Mesendoderm (in vitro differentiated cells): Measurements from ENCODE around the gene NDP.
A peak's percentile ranks its signal among the peaks of the same experiment; 100 is the strongest.
"Not testable (repeated sequence)": the region's sequence is repeated elsewhere in the genome, so short reads cannot be mapped to it uniquely, and the experiment has no call there.

ENCODE experiments used
- DNase-seq: peaks from one replicate; pipeline ENCODE4 v3.0.0; 2013
- H2AK5ac ChIP-seq: 2 replicates; pipeline ENCODE4 v1.6.1; 2013; ENCODE audit warnings: low read length, inconsistent platforms
- H2BK120ac ChIP-seq: 2 replicates; pipeline ENCODE4 v1.6.1; 2013; ENCODE audit warnings: low read depth, mild to moderate bottlenecking, low read length, moderate library complexity, mixed read lengths
- H2BK15ac ChIP-seq: replicated peaks from 2 replicates; pipeline ENCODE4 v1.6.1; 2013; ENCODE audit warnings: low read depth, mild to moderate bottlenecking, moderate library complexity
- H2BK5ac ChIP-seq: 2 replicates; pipeline ENCODE4 v1.6.1; 2013; ENCODE audit warnings: low read length, inconsistent platforms
- H3K18ac ChIP-seq: 2 replicates; pipeline ENCODE4 v1.6.1; 2013; ENCODE audit warnings: mild to moderate bottlenecking, low read length, mixed read lengths
- H3K23ac ChIP-seq: one replicate; pipeline ENCODE4 v1.6.1; 2013; ENCODE audit warnings: low read length
- H3K27ac ChIP-seq: 2 replicates; pipeline ENCODE4 v1.5.1; 2013; ENCODE audit warnings: low read depth, mild to moderate bottlenecking, inconsistent platforms, low read length, moderate library complexity
- H3K27me3 ChIP-seq: 2 replicates; pipeline ENCODE4 v1.6.1; 2013; ENCODE audit warnings: low read length, control low read depth, mild to moderate bottlenecking, inconsistent platforms; ENCODE audit not compliant: insufficient read depth, poor library complexity
- H3K36me3 ChIP-seq: 2 replicates; pipeline ENCODE4 v1.6.1; 2013; ENCODE audit warnings: low read length, inconsistent platforms; ENCODE audit not compliant: control insufficient read depth, insufficient read depth
- H3K4ac ChIP-seq: one replicate; pipeline ENCODE4 v1.6.1; 2013; ENCODE audit warnings: low read depth, mild to moderate bottlenecking, low read length, moderate library complexity
- H3K4me1 ChIP-seq: 2 replicates; pipeline ENCODE4 v1.6.1; 2013; ENCODE audit warnings: low read depth, low read length, inconsistent platforms; ENCODE audit not compliant: control insufficient read depth
- H3K4me2 ChIP-seq: 2 replicates; pipeline ENCODE4 v1.6.1; 2013; ENCODE audit warnings: low read length
- H3K4me3 ChIP-seq: 2 replicates; pipeline ENCODE4 v1.5.1; 2013; ENCODE audit warnings: mild to moderate bottlenecking, low read length
- H3K56ac ChIP-seq: one replicate; pipeline ENCODE4 v1.6.1; 2013; ENCODE audit warnings: low read length
- H3K79me1 ChIP-seq: 2 replicates; pipeline ENCODE4 v1.6.1; 2013; ENCODE audit warnings: low read length, inconsistent platforms
- H3K79me2 ChIP-seq: 2 replicates; pipeline ENCODE4 v1.6.1; 2013; ENCODE audit warnings: mild to moderate bottlenecking, low read length; ENCODE audit not compliant: control insufficient read depth, insufficient read depth
- H3K9ac ChIP-seq: 2 replicates; pipeline ENCODE4 v1.6.1; 2013; ENCODE audit warnings: low read length, inconsistent platforms
- H4K5ac ChIP-seq: one replicate; pipeline ENCODE4 v1.6.1; 2013; ENCODE audit warnings: low read length
- H4K8ac ChIP-seq: one replicate; pipeline ENCODE4 v1.6.1; 2013; ENCODE audit warnings: low read depth, mild to moderate bottlenecking, control low read depth, low read length, moderate library complexity
- WGBS: extraction: QIAGEN DNeasy Blood & Tissue Kit; methylation state at CpG from one replicate; pipeline ENCODE4 v1.1.7; 2013; ENCODE audit warnings: low lambda C conversion rate, missing lambda C conversion rate; ENCODE audit not compliant: insufficient coverage; ENCODE audit errors: extremely low coverage; 5-methylcytosine and 5-hydroxymethylcytosine counted together

The NDP gene

DNA sequence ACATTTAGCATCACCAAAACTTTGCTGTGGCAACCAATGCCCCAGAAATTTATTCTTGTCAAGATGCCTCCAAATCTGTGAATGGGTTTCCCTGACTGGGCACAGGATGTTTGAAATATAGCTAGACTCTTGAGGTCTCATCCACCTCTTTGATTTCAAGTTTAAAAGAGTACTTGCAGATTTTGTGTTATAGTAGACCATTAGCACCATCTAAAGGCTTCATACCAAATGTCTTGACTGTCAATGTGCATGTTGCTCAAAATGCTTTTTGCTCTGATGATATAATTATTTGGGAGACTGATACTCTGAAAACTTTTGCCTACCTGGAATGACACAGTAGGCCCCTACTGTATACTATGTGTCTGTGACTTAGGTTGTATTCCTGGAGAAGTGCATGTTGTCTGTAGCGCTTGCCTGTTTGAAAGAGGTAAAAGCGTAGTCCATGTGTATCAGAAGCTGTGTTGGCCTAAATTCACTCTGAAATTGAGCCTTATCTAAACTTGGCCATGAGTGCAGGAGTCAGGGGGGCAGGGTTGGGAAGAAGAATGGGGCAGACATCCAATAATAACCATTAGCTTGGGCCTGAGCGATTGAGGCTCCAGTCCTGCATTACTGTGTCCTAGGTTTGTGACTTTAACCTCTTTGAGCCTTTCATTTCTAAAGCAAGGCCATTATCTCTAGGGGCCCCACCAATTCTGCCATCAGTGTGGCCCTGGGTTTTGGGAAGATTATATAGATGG, 33.8 kb downstream of the NDP start:
- DNase-seq: no peak
- no peak overlapping the region for H3K4me3 ChIP-seq

DNA sequence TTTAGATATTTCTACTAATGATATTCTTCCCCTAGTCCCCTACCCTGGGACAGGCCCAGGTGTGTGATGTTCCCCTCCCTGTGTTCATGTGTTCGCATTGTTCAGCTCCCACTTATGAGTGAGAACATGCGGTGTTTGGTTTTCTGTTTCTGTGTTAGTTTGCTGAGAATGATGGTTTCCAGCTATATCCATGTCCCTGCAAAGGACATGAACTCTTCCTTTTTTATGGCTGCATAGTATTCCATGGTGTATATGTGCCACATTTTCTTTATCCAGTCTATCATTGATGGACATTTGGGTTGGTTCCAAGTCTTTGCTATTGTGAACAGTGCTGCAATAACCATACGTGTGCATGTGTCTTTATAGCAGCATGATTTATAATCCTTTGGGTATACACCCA, 51.2 kb downstream of the NDP start:
- not testable (repeated sequence) for H3K79me2 ChIP-seq

More for the DNA sequence above, 33.8 kb downstream of the NDP start:
- no peaks in the 10 kb centered on the region for H3K79me2 ChIP-seq
- no peak overlapping the region for H2BK120ac ChIP-seq
- no peaks in the 10 kb centered on the region for H3K27me3 ChIP-seq
- WGBS: no CpG with 5 or more reads among the region's 3 CpGs
- H3K18ac ChIP-seq: no peak overlapping the region
- no peaks in the 10 kb centered on the region for H3K79me1 ChIP-seq
- H2BK5ac ChIP-seq: no peak overlapping the region
- H3K4me1 ChIP-seq: no peaks in the 10 kb centered on the region
- no peak overlapping the region for H3K56ac ChIP-seq
- no peak overlapping the region for H3K9ac ChIP-seq
- H2BK15ac ChIP-seq: no peak overlapping the region
- H3K4ac ChIP-seq: no peak overlapping the region
- no peaks in the 10 kb centered on the region for H3K36me3 ChIP-seq
- no peak overlapping the region for H3K27ac ChIP-seq
- no peak overlapping the region for H4K8ac ChIP-seq
- H4K5ac ChIP-seq: no peak overlapping the region
- H2AK5ac ChIP-seq: no peak overlapping the region
- H3K4me2 ChIP-seq: no peak overlapping the region
- H3K23ac ChIP-seq: no peak overlapping the region

DNA sequence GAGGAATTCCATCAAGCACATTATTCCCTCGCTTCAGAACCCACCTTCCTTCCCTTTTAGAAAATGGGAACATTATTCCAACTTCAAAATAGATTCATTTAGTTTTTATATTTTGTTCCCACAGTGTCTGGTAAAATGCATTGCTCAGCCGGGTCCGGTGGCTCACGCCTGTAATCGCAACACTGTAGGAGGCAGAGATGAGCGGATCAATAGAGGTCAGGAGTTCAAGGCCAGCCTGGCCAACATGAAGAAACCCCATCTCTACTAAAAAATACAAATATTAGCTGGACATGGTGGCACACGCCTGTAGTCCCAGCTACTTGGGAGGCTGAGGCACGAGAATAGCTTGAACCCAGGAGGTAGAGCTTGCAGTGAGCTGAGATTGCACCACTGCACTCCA, 62.4 kb downstream of the NDP start:
- not testable (repeated sequence) for H3K4ac ChIP-seq, H3K79me2 ChIP-seq, H2BK15ac ChIP-seq, H4K8ac ChIP-seq, DNase-seq, H3K27ac ChIP-seq, H2BK5ac ChIP-seq, H3K56ac ChIP-seq, H3K4me3 ChIP-seq, H3K4me1 ChIP-seq, H3K18ac ChIP-seq, H3K9ac ChIP-seq, H2BK120ac ChIP-seq, H3K4me2 ChIP-seq, H3K27me3 ChIP-seq, H4K5ac ChIP-seq, H3K79me1 ChIP-seq, H3K23ac ChIP-seq, H2AK5ac ChIP-seq, H3K36me3 ChIP-seq
- no CpG with 5 or more reads among the region's 8 CpGs for WGBS

More for the DNA sequence above, 51.2 kb downstream of the NDP start:
- H2BK15ac ChIP-seq, H2AK5ac ChIP-seq, H4K5ac ChIP-seq, H3K27me3 ChIP-seq, H2BK120ac ChIP-seq, H2BK5ac ChIP-seq, H3K56ac ChIP-seq, H3K79me1 ChIP-seq, H3K4me1 ChIP-seq, H3K23ac ChIP-seq, H3K18ac ChIP-seq, H3K36me3 ChIP-seq, H4K8ac ChIP-seq, H3K4me2 ChIP-seq, H3K4me3 ChIP-seq, H3K9ac ChIP-seq, H3K4ac ChIP-seq, H3K27ac ChIP-seq, DNase-seq: not testable (repeated sequence)
- WGBS: no CpG with 5 or more reads among the region's 3 CpGs

DNA sequence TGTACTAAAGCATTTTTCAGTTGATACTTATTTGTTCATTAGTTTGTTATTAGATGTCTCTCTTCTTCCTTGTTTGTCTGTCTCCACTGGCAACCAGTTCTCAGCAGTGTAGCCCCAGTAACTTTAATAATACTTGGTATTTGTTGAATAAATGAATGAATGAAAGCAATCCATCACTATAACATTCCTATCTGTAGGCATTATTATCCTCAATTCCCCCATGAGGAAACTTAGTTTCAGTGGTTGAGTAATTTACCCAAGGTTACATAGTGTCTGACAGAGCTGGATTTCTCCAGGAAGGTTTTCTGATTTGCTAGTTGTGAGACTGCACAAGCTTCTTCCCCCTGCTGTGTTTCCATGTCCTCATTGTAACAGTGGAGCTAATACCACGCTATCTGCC, 63.2 kb downstream of the NDP start:
- Histone ChIP-seq H3K4me2 (no peak overlapping the region), H4K8ac (no peak overlapping the region), H3K4me1 (no peaks in the 10 kb centered on the region), H2BK15ac (no peak overlapping the region), H3K4me3 (no peak overlapping the region), H2BK5ac (no peak overlapping the region), H3K36me3 (no peaks in the 10 kb centered on the region), H3K23ac (no peak overlapping the region), H2BK120ac (no peak overlapping the region), H3K18ac (no peak overlapping the region), H3K79me2 (no peaks in the 10 kb centered on the region), H3K56ac (no peak overlapping the region), H3K79me1 (no peaks in the 10 kb centered on the region), H2AK5ac (no peak overlapping the region), H3K27ac (no peak overlapping the region), H3K27me3 (no peaks in the 10 kb centered on the region), H3K4ac (no peak overlapping the region), H4K5ac (no peak overlapping the region), H3K9ac (no peak overlapping the region)
- no CpG with 5 or more reads among the region's 1 CpG for WGBS
- DNase-seq: peak; percentile 19

DNA sequence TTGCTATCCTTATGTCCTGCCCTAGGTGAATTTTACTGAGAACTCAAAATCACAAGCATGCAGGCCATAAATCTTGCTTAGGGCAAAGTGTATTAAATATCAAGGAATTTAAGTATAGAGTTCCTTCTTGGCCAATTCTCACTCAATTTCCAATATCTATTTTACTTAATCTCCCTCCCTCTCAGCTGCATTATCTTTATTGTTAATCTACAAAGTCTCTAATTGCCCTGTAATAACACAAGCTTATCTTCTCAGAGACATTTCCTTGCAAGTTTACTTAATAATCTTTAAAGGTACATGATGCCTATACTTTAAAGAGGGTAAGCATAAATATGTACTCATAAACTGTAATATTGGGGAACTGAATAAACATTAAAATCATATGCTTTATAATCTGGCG, 64.0 kb downstream of the NDP start:
- Histone ChIP-seq H3K27ac (no peak overlapping the region), H4K8ac (no peak overlapping the region), H3K4me2 (no peak overlapping the region), H3K4me1 (no peaks in the 10 kb centered on the region), H3K56ac (no peak overlapping the region), H3K27me3 (no peaks in the 10 kb centered on the region), H3K23ac (no peak overlapping the region), H2BK120ac (no peak overlapping the region), H3K36me3 (no peaks in the 10 kb centered on the region), H3K79me1 (no peaks in the 10 kb centered on the region), H2AK5ac (no peak overlapping the region), H2BK5ac (no peak overlapping the region), H3K9ac (no peak overlapping the region), H3K4ac (no peak overlapping the region), H4K5ac (no peak overlapping the region), H3K18ac (no peak overlapping the region), H3K79me2 (no peaks in the 10 kb centered on the region), H3K4me3 (no peak overlapping the region), H2BK15ac (no peak overlapping the region)
- WGBS: no CpG with 5 or more reads among the region's 1 CpG
- no peak for DNase-seq
